ENCODE measurements around the gene TMEM62. TPM values are rescaled to one million over a fixed set of nuclear protein-coding genes. Genes with fewer than 3 reads are reported as not detected.
"Not testable (repeated sequence)": the region's sequence is repeated elsewhere in the genome, so short reads cannot be mapped to it uniquely, and the experiment has no call there.

The TMEM62 gene
- total RNA-seq, 1 donor from 2014 or later: 21.4 TPM

DNA sequence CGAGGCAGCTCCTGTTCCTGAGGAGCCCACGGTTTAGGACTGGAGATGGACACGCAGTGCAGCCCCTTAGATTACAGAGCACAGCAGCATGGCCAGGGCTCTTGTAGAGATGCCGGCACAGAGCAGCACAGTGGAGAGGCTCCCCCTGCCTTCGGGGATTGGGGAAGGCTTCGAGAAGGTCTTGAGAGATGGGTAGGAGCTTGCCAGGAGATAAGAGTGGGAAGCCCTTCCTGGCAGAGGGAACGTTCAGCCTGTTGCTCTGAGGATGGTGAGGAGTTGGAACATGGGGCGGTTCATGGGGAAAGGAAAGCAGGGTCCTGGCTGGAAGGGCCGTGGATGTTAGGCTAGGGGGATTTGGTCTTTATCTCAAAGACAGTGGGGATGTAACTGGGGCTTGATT is 77.4 kb downstream of the TMEM62 start:
- DNase-seq: no peak

DNA sequence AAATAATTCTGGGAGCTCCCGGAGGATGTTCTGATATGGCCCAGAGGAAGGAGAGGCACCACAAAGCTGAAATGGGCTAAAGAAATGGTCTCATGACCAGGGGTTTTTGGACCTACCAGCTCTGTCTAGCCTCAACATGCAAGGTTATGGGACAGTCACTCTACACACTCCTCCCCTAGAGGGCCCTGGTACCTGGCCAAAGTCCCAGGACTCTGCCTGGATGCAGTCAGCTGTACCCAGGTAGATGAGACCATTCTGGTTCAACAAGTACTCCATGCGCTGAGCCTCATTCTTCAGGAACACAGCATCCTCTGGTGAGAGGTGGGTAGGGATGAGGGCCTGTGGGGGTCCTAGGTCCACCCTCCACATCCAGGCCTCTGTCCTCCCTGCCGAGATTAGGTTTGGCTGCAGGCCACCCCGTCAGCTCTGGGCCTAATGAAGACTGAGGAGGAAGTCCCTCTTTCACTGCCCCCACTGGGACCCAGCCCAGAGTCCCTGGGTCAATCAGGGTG is 77.9 kb downstream of the TMEM62 start:
- DNase-seq: no peak

DNA sequence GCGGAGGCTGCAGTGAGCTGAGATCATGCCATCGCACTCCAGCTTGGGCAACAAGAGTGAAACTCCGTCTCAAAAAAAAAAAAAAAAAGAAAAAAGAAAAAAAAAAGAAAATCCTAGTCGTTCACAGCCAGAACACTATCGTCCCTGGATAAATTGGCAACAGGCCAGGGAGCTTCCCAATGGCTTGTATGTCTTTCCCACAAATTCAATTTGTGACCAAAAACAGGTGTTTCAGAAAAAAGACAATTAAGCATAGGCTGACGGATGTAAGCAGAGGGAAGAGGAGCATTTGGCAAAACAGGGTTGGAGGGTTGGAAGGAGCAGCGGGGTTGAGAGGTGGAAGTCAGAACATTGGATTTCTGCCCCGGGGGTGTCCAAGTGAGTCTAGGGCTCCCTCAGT is 78.9 kb downstream of the TMEM62 start:
- no peak for DNase-seq

DNA sequence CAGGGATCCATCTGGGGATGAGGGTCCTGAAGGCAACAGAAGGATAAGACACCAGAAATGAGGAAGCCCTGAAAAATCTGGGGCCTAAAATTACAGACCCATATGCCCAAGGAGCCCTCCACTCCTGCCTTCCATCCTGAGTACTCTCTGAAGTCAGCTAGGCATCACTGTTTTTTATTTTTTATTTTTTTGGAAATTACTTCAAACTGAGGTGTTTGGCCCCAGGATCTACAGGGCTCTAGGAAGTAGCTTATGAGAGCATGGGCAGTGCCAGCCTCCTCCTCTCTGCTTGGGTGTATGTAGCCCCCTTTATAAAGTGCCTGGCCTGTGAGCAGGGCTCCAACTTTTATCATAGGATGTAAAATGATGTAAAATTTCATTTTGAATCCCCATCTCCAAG is 79.6 kb downstream of the TMEM62 start:
- no peak for DNase-seq

DNA sequence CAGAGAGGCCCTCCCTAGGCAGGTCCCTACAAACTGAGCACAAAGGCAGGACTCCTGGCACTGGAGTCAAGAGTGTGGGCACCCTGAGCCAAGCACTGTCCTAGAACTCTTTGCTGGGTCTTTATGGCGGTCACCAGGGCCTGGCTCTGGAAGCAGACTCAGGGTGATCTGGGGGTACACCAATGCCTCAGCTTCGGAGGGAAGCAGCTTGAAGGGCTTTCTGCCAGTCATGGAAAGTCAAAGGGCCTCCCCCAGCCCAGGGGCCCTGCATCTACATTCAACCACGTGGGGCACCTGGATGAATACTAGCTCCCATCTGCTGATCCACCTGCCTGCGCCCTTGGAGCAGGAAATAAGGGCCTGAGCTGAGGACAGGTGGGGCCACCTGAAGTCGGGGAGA is 80.1 kb downstream of the TMEM62 start:
- no peak for DNase-seq

DNA sequence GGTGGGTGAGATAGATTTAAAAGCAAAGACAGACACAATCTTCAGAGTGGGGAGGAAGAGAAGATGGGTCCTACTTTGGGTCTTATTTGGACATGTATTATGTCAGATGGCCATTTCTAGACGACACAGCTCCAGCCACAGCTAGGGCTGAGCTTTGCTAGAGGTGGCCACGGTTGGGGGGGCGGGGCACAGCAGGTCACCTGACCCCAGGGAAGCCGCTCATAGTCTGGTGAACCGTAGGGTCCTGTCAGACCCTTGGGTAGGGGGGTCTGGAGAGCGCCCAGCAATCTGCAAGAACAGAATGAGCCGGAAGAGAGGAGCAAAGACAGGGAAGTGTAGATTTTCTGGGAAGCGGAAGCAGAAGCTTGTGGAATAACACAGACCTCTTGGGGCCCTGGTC is 80.8 kb downstream of the TMEM62 start:
- DNase-seq: no peak

DNA sequence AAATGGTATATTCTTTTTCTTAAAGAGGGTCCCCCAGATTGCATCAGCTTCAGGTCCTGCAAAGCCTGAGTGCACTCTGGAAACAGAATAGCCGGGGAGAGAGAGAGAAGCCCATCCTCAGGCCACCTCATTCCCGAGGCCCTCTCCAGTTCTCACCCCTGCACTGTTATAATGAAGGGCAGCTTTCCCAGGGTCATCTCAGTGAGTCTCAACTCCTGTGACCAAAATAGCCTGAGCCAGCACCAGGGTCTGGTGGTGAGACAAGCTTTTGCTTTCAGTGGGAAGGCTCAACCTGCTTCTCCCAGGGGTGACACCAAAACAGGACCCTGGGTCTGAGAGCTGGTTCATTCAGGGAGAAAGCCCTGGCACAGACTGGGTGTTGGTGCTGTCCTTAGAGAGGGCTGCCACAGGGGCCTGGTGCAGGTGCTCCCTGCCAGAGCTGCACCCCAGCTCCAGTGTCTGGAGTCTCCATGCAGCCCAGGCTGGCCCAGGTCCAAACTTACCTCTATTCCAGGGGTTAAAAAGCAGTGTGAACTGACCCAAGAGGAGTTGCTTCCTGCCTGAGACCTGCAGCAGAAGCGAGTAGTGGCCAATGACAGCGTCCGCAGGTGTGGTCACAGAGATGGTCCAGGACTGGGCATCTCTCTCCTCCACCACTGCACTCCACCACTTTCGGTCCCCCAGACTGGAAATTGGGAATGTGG is 81.4 kb downstream of the TMEM62 start:
- DNase-seq: no peak

DNA sequence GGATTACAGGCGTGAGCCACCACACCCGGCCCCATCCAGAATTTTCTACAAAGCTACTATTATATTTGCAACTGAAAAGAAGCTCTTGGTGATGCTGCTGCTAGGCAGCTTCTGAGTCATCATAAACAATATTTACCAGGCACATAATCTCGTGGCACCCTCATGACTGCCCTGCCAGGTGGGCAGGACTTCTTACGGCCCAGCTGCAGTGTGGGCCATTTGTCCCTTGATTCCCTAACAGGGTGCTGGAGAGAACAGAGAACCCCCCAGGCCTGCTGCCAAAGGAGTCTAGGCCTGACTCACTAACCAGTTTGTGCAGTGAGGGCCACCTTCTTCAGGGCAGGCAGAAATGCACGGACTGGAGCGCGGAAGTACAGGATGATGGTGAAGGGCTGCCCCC is 82.6 kb downstream of the TMEM62 start:
- no peak for DNase-seq

DNA sequence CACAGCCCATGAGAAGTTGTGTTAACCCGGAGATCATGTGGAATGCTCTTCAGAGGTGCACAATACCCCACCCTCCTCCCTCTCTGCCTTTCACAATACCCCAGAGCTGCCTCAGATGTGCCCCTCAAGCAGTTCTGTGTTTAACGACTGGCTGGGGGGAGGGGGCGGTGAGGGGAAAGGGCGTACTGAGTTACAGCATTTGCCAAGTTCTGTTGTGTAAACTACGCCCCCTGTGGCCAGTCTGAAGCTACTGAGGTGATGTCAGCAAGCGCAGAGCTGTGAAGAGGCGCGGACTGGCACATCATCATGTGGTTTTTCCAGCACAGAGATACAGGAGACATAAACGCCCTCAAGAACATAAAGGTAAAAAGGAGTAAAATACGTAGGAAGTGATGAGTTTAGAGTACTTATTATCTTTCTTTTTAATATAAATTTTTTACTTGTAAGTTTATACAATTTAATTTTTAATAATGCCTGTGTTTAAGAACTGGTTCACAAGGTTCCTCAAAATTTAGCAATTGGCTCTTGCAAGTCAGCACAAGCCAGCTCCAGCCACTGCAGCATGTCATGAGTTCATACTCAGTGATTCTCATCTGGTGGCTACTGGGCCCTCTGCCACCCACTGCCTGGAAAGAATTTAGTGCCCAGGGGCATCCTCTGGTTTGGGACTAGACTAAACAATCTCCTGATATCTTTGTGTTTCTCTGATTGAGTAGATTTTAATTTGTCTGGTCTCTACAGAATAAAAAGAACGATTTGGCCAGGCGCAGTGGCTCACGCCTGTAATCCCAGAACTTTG is 85.7 kb downstream of the TMEM62 start:
- peak; percentile 37 for DNase-seq

DNA sequence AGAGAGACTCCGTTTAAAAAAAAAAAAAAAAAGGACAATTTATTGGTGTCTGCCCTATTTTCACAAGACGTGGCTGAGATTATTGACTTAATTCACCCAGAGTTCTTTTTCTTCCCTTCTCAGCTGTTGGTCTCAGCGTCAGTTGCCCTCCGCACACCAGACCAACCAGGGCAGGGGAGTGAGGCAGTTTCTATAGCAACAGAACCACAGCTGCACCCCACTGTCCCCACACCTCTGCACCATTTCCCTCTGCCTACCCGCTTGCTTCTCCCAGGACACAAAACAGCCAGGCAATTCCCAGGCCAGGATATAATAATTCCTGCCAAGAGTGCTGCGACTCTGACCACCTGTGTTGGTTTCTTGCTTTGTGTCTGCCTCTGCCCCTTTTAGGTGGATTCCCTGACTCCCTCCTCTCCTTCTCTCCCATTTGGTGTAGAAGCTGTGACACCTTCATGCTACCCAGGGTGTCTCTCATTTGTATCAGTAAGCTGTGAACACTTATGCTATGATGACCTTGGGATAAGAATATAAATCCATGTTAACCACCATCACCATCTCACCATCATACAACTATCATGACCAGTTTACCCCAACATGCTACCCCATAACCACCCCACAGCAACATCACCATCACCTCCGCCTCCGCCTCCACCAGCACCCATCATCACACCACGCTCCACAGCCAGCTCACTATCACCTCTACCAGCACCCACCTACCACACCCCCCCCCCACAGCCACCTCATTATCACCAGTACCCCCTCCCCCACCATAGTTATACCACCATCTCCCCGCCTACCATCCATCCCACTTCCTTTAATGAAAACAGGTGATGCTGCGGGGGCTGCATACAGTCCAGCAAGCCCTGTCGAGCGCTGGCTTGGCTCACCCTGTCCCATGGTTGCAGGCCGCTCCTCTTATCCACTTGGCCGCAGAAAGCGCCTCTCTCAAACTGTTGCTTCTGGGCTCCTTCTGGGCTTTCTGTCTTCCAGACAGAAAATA is 86.8 kb downstream of the TMEM62 start:
- no peak for DNase-seq

DNA sequence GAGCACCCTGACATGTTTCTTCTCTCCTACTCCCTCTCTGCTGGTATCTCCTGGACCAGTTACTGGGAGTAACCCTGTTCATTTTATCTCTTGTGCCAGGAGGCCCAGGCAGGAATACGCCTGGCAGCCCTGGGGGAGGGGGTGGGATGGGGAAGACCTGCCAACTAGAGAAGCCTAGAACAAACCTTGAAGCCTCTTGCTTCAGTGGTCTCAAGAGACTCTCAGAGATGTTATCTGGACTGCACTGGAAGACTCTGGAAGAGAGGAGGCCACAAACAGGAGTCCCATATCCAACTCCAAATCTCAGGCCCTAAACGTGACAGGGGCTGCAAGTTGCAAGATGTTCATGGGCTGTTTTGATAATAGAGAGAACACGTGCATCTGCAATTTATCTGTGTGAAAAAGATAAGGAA is 87.6 kb downstream of the TMEM62 start, which contains the start of gene EPB42:
EPB42 (minus strand) TSS at position 28 of the 413 bp plus-strand sequence. CDS start 193 bp downstream, outside the sequence.
- no peak for DNase-seq

DNA sequence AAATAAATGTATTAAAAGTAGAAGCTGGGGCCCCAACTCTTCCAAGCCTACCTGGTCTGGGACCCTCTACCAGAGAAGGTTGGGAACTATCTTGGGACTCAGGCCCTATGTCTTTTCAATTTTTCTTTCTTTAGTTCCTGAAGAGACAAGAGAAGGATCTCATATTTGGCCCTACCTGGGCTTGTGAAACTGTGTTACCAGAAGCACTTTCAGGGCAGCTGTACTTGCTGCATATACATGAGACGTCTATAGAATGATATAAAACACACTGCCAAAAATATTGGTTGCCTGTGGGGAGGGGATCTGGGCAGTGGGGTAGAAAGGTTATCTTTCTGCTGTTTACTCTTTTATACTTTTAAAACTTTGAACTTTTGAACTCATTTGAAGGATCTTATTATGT is 88.0 kb downstream of the TMEM62 start:
- no peak for DNase-seq

DNA sequence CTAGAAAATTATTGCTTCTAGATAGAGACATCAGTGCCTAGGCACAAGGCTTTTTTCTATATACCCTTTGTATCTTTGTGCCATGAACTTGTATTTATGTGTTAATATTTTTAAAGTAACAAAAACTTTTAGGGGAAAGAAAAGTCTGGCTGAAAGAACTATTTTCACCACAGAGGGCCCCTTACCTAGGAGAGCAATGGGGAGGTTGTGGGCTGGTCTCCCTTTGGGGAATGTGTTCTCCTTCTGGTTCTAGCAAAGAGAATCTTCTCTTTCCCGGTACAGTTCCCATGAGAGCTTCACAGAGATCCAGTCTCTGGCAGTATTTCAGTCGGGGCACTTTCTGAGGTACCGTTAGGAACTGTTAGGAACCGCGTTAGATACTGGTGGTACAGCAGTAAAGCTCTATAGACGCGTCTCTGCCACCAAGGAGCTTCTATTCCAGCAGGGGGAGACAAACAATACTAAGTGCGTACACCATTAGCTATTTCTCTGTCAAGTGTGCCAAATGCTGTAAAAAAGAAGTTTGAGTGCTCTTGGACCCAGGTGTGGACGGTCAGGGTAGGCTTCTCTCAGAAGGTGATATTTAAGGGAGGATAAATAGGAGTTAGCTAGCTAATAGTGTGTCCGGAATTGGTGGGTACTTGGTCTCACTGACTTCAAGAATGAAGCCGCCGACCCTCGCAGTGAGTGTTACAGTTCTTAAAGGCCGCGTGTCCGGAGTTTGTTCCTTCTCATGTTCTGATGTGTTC is 92.0 kb downstream of the TMEM62 start:
- peak; percentile 79 for DNase-seq

DNA sequence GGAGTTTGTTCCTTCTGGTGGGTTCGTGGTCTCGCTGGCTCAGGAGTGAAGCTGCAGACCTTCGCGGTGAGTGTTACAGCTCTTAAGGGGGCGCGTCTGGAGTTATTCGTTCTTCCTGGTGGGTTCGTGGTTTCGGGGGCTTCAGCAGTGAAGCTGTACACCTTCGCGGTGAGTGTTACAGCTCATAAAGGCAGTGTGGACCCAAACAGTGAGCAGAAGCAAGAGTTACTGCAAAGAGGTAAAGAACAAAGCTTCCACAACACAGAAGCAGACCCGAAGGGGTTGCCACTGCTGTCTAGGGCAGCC is 92.5 kb downstream of the TMEM62 start:
- DNase-seq: not testable (repeated sequence)

DNA sequence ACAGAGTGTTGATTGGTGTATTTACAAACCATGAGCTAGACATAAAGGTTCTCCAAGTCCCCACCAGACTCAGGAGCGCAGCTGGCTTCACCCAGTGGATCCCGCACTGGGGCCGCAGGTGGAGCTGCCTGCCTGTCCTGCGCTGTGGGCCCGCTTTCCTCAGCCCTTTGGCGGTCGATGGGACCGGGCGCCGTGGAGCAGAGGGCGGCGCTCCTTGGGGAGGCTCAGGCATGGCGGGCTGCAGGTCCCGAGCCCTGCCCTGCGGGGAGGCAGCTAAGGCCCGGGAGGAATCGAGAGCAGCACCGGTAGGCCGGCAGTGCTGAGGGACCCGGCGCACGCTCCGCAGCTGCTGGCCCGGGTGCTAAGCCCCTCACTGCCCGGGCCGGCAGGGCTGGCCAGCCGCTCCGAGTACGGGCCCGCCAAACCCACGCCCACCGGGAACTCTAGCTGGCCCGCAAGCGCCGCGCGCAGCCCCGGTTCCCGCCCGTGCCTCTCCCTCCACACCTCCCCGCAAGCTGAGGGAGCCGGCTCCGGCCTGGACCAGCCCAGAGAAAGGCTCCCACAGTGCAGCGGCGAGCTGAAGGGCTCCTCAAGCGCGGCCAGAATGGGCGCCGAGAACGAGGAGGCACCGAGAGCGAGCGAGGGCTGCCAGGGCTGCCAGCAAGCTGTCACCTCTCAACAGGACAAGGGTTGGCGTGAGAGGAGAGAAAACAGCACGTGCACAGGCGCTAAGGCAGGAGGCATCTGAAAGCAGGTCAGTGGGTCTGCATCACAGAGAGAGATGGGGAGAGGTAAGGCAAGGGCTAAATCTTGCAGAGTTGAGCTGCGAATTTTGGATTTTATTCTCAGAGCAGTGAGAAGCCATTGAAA is 93.3 kb downstream of the TMEM62 start:
- DNase-seq: no peak

DNA sequence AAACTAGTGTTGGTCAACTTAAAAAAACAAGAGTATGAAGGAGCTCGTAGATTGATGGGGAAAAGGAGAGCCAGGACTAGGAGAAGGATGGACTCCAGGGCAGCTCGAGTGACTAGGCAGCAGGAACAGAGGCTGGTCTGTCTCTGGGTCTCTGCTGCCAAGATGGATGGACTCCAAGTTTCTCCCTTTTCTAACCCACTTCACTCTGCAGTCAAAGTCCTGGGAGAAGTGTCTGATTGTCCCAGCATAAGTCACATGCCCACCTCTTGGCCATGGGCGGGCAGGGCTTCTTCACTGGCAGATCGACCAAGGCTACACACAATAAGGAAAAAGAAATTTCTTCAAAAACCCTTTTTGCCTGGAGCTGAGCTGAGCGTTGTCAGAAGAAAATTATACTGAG is 96.6 kb downstream of the TMEM62 start:
- DNase-seq: no peak

DNA sequence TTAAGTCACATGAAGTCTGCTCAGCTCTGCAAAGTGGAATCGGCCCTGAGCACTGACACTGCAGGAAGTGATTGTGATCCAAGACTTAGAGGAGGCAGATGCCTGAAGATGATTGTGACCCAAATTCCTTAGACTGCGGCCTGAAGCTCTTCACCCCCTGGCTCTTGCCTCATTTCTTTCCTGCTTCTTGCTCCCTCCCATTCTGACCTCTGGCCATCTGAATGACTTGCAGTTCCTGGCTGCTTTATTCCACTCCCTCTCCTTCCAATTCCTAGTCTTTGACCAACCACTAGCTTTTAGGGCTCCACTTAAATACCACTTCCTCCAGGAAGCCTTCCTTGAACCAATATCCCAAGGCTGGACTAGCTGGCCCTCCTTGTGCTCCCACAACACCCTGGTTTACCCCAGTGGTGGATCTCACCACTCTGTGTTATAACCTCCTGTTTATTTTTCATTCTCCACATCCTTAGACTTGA is 97.3 kb downstream of the TMEM62 start:
- DNase-seq: no peak

DNA sequence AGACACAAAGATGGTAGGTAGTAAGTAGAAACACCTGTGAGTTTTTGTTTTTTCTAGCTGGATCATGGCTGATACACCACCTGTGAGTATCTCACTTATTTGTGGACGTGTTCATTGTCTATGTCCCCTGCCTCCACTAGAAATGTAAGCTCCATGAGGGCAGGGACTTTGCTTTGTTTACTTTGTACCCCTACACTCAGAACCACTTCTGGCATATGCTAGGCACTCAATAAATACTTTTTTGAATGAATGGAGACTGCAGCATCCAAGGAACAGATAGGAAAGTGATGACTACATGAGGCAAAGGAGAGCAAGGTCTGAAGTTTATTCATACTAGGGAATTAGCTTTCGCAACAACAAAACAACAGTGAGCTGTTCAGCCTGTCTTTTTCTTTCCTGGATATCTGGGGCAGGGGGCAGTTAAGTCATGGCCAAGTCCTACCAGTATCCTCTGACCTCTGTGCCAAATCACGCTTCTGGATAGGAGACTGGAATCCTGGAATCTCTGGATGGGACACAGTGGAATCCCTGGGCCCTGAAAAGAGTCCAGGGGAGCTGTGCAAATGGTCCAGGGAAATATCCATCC is 99.0 kb downstream of the TMEM62 start:
- DNase-seq: no peak
